Activated CD4-positive, alpha-beta T cell treated with anti-CD3 and anti-CD28 coated beads for 36 hours (primary cell): ENCODE measurements around the gene TXNDC12. TPM values are rescaled to one million over a fixed set of nuclear protein-coding genes. Genes with fewer than 3 reads are reported as not detected.
"Not testable (repeated sequence)": the region's sequence is repeated elsewhere in the genome, so short reads cannot be mapped to it uniquely, and the experiment has no call there.

Experiments used
- ATAC-seq: fragments of 200-7000 bp; cut with Tn5 transposase; one replicate; pipeline ENCODE4 v1.10.0; 2021; ENCODE audit warnings: mild to moderate bottlenecking, moderate library complexity
- CTCF ChIA-PET: fragments of 350-600 bp; sonication (Branson Sonifier 250); formaldehyde crosslinking; loops from one replicate; lab custom pipeline; 2021; ENCODE audit warnings: antibody characterized with exemption; lab: Charles Lee
- POLR2A ChIA-PET: fragments of 350-600 bp; sonication (Branson Sonifier 250); formaldehyde crosslinking; loops from one replicate; lab custom pipeline; 2021; ENCODE audit warnings: antibody characterized with exemption, inconsistent platforms; lab: Charles Lee
- DNase-seq: peaks from one replicate; pipeline ENCODE4 v3.0.0-alpha.2; 2020
- H3K27ac Mint-ChIP-seq: one replicate; pipeline ENCODE4 v1.8.0; 2021; ENCODE audit warnings: mixed read lengths
- H3K27me3 Mint-ChIP-seq: one replicate; pipeline ENCODE4 v1.8.0; 2021; ENCODE audit warnings: mixed read lengths
- H3K36me3 Mint-ChIP-seq: one replicate; pipeline ENCODE4 v1.8.0; 2021; ENCODE audit warnings: low read depth, mixed read lengths
- H3K4me1 Mint-ChIP-seq: one replicate; pipeline ENCODE4 v1.8.0; 2021; ENCODE audit warnings: mixed read lengths
- H3K4me3 Mint-ChIP-seq: one replicate; pipeline ENCODE4 v1.8.0; 2021; ENCODE audit warnings: mild to moderate bottlenecking, moderate library complexity, mixed read lengths
- H3K9me3 Mint-ChIP-seq: one replicate; pipeline ENCODE4 v1.8.0; 2021; ENCODE audit warnings: low read depth, mixed read lengths
- intact Hi-C, 2 experiments: fragments of 100-400 bp; cut with DNase I in 1 of 2; cut with micrococcal nuclease in 1 of 2; formaldehyde crosslinking; loops; one replicate each; pipeline versions ENCODE4 v1.14.2 to v1.15.1; 2022 to 2024; cut with DNase I, micrococcal nuclease
- total RNA-seq, 2 experiments: library from RNA; stranded (reverse); gene quantifications; one replicate each; pipeline ENCODE4 v1.2.3, GENCODE V29; 2021

The TXNDC12 gene
- total RNA-seq, 2 experiments from 2014 or later, result 21.9 to 31.5 TPM

DNA sequence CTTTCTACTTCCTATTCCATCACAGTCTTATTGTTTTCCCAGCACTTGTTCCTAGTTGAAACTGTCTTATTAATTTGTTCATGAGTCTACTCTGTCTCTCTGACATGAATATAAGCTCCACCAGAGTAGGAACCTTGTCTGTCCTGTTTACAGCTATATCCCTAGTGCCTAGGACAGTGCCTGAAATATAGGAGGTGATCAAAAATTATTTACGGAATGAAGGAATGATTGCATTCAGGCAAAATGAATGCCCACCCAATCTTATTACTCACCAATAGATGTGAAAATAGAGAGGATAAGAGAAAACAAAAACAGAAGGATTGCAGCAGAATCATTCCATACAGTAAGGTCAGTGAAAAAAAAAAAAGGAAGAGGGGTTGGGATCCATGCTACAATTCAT lies 1.1 kb downstream of the TXNDC12 start:
- DNase-seq (no peak), ATAC-seq (no peak)
- peaks cover 29% of the 10 kb centered on the region for H3K36me3 Mint-ChIP-seq
- H3K9me3 Mint-ChIP-seq, result no peaks in the 10 kb centered on the region
- peak overlapping the region; percentile 91 for H3K4me3 Mint-ChIP-seq
- CTCF ChIA-PET, result interaction anchor here (0.6 kb wide), 1 partner anchor 446 kb away, joined by 3 read pairs; no protein-coding TSS in a partner anchor
- intact Hi-C loops, result loop anchor here (2.0 to 10.0 kb wide), 3 partner anchors 351 to 1785 kb away; partner anchors contain the start of genes NDC1 (in 1 of the 2), ORC1 (in 1 of the 2) and PRPF38A (in 1 of the 2)
- no peaks in the 10 kb centered on the region for H3K27me3 Mint-ChIP-seq
- POLR2A ChIA-PET, result no interaction called here
- H3K4me1 Mint-ChIP-seq, result peaks cover 39% of the 10 kb centered on the region
- peak overlapping the region; percentile 61 for H3K27ac Mint-ChIP-seq

DNA sequence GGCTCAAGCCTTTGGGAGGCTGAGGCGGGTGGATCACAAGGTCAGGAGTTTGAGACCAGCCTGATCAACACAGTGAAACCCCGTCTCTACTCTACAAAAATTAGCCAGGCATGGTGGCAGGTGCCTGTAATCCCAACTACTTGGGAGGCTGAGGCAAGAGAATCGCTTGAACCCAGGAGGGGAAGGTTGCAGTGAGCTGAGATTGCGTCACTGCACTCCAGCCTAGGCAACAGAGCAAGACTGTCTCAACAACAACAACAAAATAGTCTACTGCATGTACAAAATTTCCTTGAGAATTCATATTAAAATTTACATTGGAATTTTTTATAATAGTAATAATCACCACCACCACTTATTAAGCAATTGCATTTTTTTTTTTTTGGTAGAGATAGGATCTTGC lies 5.7 kb downstream of the TXNDC12 start:
- peaks cover 30% of the 10 kb centered on the region for H3K36me3 Mint-ChIP-seq
- H3K27me3 Mint-ChIP-seq, intact Hi-C loops, H3K9me3 Mint-ChIP-seq, H3K4me3 Mint-ChIP-seq, ATAC-seq, POLR2A ChIA-PET, DNase-seq, H3K27ac Mint-ChIP-seq: not testable (repeated sequence)
- CTCF ChIA-PET, result interaction anchor here (1.0 kb wide), 2 partner anchors 10 to 16 kb away, joined by 3 to 5 read pairs; partner anchors contain the start of gene KTI12
- peaks cover 33% of the 10 kb centered on the region for H3K4me1 Mint-ChIP-seq

DNA sequence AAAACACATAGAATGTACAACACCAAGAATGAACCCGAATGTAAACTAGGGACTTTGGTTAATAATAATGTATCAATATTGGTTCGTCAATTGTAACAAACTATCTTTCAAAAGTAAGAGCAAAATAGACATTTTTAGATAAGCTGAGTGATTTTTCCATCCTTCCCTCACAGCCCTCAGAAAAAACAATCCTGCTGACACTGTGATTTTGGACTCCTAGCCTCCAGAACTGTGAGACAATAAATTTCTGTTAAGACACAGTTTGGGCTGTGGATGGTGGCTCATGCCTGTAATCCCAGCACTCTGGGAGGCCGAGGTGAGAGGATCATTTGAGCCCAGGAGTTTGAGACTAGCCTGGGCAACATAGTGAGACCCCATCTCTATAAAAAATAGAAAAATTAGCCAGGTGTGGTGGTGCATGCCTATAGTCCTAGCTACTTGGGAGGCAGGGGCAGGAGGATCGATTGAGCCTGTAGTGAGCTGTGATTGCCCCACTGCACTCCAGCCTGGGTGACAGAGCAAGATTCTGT lies 9.3 kb downstream of the TXNDC12 start:
- CTCF ChIA-PET, result interaction anchor here (0.5 kb wide), 1 partner anchor 249 kb away, joined by 3 read pairs; no protein-coding TSS in a partner anchor
- peaks cover 29% of the 10 kb centered on the region for H3K36me3 Mint-ChIP-seq
- H3K9me3 Mint-ChIP-seq, ATAC-seq, POLR2A ChIA-PET, intact Hi-C loops, DNase-seq, H3K27ac Mint-ChIP-seq, H3K4me3 Mint-ChIP-seq, H3K27me3 Mint-ChIP-seq: not testable (repeated sequence)
- H3K4me1 Mint-ChIP-seq, result peaks cover 19% of the 10 kb centered on the region

DNA sequence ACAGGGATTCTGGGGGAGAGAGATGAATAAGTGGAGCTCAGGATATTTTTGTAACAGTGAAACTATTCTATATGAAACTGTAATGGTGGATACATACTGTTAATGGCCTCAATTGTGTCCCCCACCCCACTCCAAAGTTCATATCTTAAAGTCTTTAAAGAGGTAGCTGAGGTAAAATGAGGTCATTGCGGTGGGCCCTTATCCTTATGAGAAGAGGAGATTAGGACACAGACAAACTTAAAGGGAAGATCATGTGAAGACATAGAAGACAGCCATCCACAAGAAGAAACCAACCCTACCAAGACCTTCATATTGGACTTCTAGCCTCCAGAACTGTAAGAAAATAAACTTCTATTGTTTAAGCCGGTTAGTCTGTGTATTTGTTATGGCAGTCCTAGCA lies 9.8 kb downstream of the TXNDC12 start:
- H3K27me3 Mint-ChIP-seq, result no peaks in the 10 kb centered on the region
- H3K4me1 Mint-ChIP-seq, result peaks cover 14% of the 10 kb centered on the region
- H3K36me3 Mint-ChIP-seq, result peaks cover 27% of the 10 kb centered on the region
- no peak for DNase-seq
- H3K27ac Mint-ChIP-seq, result no peak overlapping the region
- intact Hi-C loops, result no loop called here
- POLR2A ChIA-PET, result no interaction called here
- no peak overlapping the region for H3K4me3 Mint-ChIP-seq
- CTCF ChIA-PET, result interaction anchor here (0.5 kb wide), 1 partner anchor 250 kb away, joined by 3 read pairs; no protein-coding TSS in a partner anchor
- no peak for ATAC-seq
- no peaks in the 10 kb centered on the region for H3K9me3 Mint-ChIP-seq

DNA sequence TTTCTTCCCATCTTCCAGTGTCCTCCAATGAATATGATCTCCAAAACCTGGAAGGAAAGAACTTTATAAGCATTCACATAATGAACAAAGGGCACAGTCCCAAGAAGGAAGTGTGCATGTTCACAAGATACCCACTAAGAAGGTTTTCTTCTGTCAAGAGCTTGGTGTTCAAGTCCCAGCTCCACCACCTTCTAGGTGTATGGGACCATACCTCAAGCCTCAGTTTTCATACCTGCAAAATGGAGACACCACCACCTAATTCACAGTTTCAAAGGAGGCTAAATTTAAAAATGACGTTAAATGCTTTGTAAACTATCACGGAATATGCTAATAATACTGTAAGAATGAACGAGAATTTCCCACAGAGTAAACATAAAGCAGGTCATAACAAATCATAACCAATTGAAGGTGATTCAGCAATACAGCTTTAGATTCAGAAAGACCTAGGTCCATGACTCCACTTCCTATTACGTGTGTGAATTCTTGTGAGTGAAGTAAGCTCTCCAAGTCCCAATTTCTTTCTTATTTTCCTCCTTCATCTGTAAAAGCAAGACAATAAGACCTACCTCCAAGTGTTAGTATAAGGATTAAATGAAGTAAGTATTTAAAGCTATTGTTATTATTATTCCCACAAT lies 13.3 kb downstream of the TXNDC12 start:
- intact Hi-C loops, result no loop called here
- DNase-seq, result no peak
- POLR2A ChIA-PET, result no interaction called here

DNA sequence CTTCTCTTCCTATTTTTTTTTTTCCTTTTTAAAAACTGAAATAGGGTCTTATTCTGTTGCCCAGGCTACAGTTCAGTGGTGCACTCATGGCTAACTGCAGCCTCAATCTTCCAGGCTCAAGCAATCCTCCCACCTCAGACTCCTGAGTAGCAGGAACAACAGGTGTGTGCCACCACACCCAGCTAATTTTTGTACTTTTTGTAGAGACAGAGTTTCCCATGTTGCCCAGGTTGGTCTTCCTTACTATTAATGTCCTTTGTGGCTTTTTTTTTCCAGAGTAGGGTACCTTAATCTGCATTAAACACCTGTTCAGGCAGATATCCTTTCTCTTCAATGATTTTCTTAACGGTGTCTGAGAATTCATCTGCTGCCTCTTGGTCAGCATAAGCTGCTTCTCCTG lies 17.1 kb downstream of the TXNDC12 start:
- ChIA-PET POLR2A (interaction anchor here (0.6 kb wide), 1 partner anchor 28 kb away, joined by 4 read pairs; no protein-coding TSS in a partner anchor), CTCF (no interaction called here)
- Mint-ChIP-seq H3K27me3 (no peaks in the 10 kb centered on the region), H3K4me3 (no peak overlapping the region), H3K36me3 (peaks cover 35% of the 10 kb centered on the region), H3K9me3 (no peaks in the 10 kb centered on the region), H3K27ac (no peak overlapping the region), H3K4me1 (peaks cover 7% of the 10 kb centered on the region)
- ATAC-seq, result no peak
- DNase-seq, result no peak
- intact Hi-C loops, result loop anchor here in 1 of 2 experiments (5.0 to 10.0 kb wide), 2 partner anchors 49 to 977 kb away; no protein-coding TSS in a partner anchor

More for the DNA sequence above, 13.3 kb downstream of the TXNDC12 start:
- CTCF ChIA-PET, result interaction anchor here (0.6 to 1.0 kb wide), 3 partner anchors 16 to 157 kb away, joined by 3 to 4 read pairs (median 3); no protein-coding TSS in a partner anchor
- H3K4me1 Mint-ChIP-seq, result peaks cover 9% of the 10 kb centered on the region
- ATAC-seq, result no peak
- peaks cover 37% of the 10 kb centered on the region for H3K36me3 Mint-ChIP-seq
- no peaks in the 10 kb centered on the region for H3K27me3 Mint-ChIP-seq
- H3K4me3 Mint-ChIP-seq, result no peak overlapping the region
- no peaks in the 10 kb centered on the region for H3K9me3 Mint-ChIP-seq
- no peak overlapping the region for H3K27ac Mint-ChIP-seq

DNA sequence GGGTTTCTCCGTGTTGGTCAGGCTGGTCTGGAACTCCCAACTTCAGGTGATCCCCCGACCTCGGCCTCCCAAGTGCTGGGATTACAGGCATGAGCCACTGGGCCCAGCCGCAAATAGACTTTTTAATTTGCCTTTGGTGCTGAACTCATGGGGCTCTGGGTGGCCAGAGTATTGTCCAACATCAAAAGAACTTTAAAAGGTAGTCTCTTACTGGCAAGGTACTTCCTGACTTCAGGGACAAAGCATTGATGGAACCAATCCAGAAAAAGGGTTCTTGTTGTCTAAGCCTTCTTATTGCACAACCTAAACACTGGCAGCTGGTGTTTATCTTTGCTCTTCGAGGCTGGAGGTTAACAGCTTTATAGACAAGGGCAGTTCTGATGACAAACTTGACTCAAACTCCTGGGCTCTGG lies 17.6 kb downstream of the TXNDC12 start:
- intact Hi-C loops, result loop anchor here in 1 of 2 experiments (5.0 to 10.0 kb wide), 2 partner anchors 50 to 977 kb away; no protein-coding TSS in a partner anchor
- ATAC-seq (no peak), DNase-seq (no peak)
- Mint-ChIP-seq H3K4me3 (no peak overlapping the region), H3K27me3 (no peaks in the 10 kb centered on the region), H3K36me3 (peaks cover 40% of the 10 kb centered on the region), H3K27ac (no peak overlapping the region), H3K4me1 (peaks cover 7% of the 10 kb centered on the region), H3K9me3 (no peaks in the 10 kb centered on the region)
- POLR2A ChIA-PET, result no interaction called here
- CTCF ChIA-PET, result no interaction called here

DNA sequence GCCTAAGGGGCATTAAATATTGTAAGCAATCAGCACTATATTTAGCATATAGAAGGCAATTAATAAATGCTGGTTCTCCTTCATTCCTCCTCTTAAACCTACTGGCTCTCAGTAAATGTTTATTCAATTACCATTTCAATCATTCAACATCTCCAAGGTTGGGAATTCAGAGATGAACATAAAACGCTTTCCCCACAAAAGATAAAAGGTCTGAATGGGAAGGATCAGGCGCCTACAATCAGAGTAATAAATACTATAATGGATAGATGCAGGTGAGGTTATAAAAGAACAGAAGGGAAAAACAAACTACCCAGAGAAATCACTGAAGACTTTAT lies 21.0 kb downstream of the TXNDC12 start:
- DNase-seq (no peak), ATAC-seq (no peak)
- no peaks in the 10 kb centered on the region for H3K9me3 Mint-ChIP-seq
- H3K27me3 Mint-ChIP-seq, result no peaks in the 10 kb centered on the region
- CTCF ChIA-PET, result interaction anchor here (1.4 kb wide), 1 partner anchor 15 kb away, joined by 3 read pairs; no protein-coding TSS in a partner anchor
- peak overlapping the region; percentile 93 for H3K27ac Mint-ChIP-seq
- peaks cover 43% of the 10 kb centered on the region for H3K36me3 Mint-ChIP-seq
- peaks cover 32% of the 10 kb centered on the region for H3K4me1 Mint-ChIP-seq
- H3K4me3 Mint-ChIP-seq, result peak overlapping the region; percentile 91
- intact Hi-C loops, result loop anchor here in 1 of 2 experiments (5.0 to 10.0 kb wide), 2 partner anchors 981 to 1293 kb away; partner anchors contain the start of gene LRP8
- POLR2A ChIA-PET, result interaction anchor here (0.9 kb wide), 1 partner anchor 28 kb away, joined by 3 read pairs; no protein-coding TSS in a partner anchor

DNA sequence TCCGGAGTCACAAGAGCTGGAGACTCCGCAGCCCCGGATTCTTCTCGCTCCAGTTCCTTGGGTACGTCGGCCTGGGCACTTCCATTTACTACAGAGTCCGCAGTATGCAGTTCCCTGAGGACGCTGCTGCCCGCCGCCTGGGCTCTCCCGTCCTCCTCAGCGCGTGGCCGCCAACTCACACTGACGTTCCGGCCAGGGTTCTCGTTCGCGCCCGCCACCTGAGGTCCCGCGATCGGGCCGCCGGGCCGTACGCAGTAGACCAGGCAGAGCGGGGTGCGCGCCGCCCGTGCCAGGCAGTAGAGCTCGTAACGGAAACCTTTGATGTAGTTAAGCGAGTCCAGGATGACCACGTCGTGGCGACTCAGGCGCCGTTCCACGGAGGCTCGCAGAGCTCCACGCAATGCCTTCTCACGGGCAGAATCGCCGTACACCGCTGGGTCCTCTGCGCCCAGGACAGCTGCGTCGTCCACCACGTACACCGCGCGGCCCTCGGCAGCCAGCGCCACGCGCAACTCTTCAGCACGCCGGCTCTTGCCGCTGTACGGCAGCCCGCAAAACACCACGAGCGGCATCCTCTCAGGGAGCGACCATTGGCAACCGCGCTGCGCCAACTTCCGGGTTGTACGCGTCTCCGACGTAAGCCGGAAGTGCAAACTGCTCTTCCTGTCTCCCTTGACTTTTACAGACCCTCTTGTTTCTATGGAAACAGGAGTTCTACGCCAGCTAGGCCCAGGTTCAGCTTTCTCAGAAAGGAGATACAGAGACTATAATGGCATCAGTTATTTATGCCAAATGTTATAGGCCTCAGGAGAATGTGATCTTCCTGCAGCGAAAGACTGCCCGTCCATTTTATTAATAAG lies 21.6 kb downstream of the TXNDC12 start, which contains the start of gene KTI12:
Gene KTI12, minus strand, starts transcription at position 621 of the 860 bp plus-strand sequence. Its CDS starts 49 bp downstream, at position 572.
- Mint-ChIP-seq H3K4me3 (peak within 1 kb of the TSS; percentile 91), H3K27me3 (no peaks in the 10 kb centered on the region), H3K4me1 (peaks cover 32% of the 10 kb centered on the region), H3K9me3 (no peaks in the 10 kb centered on the region), H3K27ac (peak within 1 kb of the TSS; percentile 93), H3K36me3 (peaks cover 41% of the 10 kb centered on the region)
- DNase-seq (peak; percentile 93), ATAC-seq (peak; percentile 94)
- intact Hi-C loops, result loop anchor here (1.0 to 10.0 kb wide), 11 partner anchors 23 to 1294 kb away; partner anchors contain the start of genes BTF3L4 (in 2 of the 2), CC2D1B (in 1 of the 2), CZIB (in 1 of the 2) and LRP8 (in 1 of the 2)
- CTCF ChIA-PET, result interaction anchor here (1.4 kb wide), 1 partner anchor 15 kb away, joined by 3 read pairs; no protein-coding TSS in a partner anchor
- POLR2A ChIA-PET, result interaction anchor here (0.6 to 0.9 kb wide), 3 partner anchors 29 to 335 kb away, joined by 3 to 4 read pairs (median 3); no protein-coding TSS in a partner anchor

DNA sequence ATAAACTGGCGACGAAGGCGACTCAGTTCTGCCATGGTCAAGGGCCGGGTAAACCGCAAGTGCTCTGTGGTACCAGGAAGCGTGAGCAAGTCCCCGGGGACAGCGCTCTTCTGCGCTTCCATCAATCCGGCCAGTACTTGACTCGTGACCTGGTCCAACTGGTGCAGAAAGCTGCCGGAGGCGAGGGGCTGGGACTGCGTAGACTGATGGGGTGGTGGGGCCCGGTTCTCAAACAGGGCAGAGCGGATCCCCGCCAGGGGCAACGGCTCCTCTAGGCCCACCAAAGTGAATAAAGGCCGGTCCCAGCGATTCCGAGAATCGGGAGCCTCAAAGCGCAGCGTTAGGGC lies 22.2 kb downstream of the TXNDC12 start:
- no peaks in the 10 kb centered on the region for H3K27me3 Mint-ChIP-seq
- peaks cover 32% of the 10 kb centered on the region for H3K4me1 Mint-ChIP-seq
- ChIA-PET CTCF (interaction anchor here (1.4 kb wide), 1 partner anchor 16 kb away, joined by 3 read pairs; no protein-coding TSS in a partner anchor), POLR2A (interaction anchor here (0.6 to 0.9 kb wide), 2 partner anchors 51 to 336 kb away, joined by 3 to 4 read pairs; no protein-coding TSS in a partner anchor)
- H3K36me3 Mint-ChIP-seq, result peaks cover 36% of the 10 kb centered on the region
- no peaks in the 10 kb centered on the region for H3K9me3 Mint-ChIP-seq
- peak; percentile 14 for ATAC-seq
- H3K27ac Mint-ChIP-seq, result peak overlapping the region; percentile 93
- intact Hi-C loops, result loop anchor here (1.0 to 10.0 kb wide), 11 partner anchors 24 to 1295 kb away; partner anchors contain the start of genes BTF3L4 (in 2 of the 2), CC2D1B (in 1 of the 2), CZIB (in 1 of the 2) and LRP8 (in 1 of the 2)
- peak; percentile 35 for DNase-seq
- H3K4me3 Mint-ChIP-seq, result peak overlapping the region; percentile 91
